ENCODE data around the gene RPL35.

DNA sequence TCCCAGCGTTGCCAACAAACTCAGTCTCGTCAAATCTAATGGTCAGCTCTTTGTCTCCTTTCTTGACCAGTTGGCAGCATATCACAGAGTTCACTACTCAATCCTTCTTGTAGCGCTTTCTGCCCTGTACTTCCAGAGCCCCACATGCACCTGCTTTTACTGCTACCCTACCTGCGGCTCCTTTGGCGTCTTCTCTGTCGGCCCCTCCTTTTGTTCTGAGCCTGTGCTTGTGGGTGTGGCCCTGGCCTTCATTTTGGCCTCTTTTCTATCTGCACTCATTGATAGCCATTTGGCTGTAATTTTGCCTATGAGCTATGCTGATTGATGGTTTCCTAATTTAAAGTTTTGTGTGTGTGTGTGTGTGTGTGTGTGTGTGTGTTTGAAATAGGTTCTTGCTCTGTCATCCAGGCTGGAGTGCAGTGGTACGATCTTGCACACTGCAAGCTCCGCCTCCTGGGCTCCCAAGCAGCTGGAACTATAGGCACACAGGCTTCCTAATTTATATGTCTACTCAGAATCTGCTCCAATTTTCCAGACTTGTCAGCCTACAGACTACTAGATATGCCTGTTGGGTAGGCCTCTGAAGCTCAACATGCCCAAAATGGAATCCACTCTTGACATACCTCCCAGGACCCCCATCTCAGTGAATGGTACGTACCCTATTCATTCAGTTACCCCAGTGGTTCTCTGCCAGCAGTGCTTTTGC lies 32.4 kb upstream of the RPL35 start:
- TF ChIP-seq, protein P1, sequence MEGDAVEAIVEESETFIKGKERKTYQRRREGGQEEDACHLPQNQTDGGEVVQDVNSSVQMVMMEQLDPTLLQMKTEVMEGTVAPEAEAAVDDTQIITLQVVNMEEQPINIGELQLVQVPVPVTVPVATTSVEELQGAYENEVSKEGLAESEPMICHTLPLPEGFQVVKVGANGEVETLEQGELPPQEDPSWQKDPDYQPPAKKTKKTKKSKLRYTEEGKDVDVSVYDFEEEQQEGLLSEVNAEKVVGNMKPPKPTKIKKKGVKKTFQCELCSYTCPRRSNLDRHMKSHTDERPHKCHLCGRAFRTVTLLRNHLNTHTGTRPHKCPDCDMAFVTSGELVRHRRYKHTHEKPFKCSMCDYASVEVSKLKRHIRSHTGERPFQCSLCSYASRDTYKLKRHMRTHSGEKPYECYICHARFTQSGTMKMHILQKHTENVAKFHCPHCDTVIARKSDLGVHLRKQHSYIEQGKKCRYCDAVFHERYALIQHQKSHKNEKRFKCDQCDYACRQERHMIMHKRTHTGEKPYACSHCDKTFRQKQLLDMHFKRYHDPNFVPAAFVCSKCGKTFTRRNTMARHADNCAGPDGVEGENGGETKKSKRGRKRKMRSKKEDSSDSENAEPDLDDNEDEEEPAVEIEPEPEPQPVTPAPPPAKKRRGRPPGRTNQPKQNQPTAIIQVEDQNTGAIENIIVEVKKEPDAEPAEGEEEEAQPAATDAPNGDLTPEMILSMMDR (IDR thresholded peaks at IDR 0.05): no peak
- TF ChIP-seq EZH2 (IDR thresholded peaks at IDR 0.05): no peak
- no peak for TF ChIP-seq EZH2phosphoT487 (IDR thresholded peaks at IDR 0.05)
